ENCODE results near the gene IFNG-AS1. TPM values are rescaled to one million over a fixed set of nuclear protein-coding genes. Genes with fewer than 3 reads are reported as not detected.

The IFNG-AS1 gene
- polyA plus RNA-seq, 1 donor from 2014 or later: not detected

DNA sequence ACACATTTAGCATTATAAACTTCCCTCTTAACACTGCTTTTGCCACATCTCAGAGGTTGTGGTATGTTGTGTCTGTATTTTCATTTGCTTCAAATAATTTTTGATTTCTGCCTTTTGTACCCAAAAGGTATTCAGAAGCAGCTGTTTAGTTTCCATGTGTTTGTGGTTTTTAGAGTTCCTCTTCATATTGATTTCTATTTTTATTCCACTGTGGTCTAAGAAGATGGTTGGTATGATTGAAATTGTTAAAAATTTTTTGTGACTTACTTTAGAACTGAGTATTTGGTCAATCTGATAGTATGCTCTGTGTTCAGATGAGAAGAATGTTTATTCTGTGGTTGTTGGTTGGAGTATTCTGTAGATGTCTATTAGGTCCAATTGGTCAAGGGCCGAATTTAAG lies 76.4 kb downstream of the IFNG-AS1 start:
- no peaks in the 10 kb centered on the region for H3K36me3 ChIP-seq (ENCODE audit: insufficient read depth, low read length)
- no peaks in the 10 kb centered on the region for H3K27me3 ChIP-seq (ENCODE audit: insufficient read depth, low read depth, low read length)
- H3K79me2 ChIP-seq (replicated peaks; ENCODE audit: insufficient read depth, low read length): no peaks in the 10 kb centered on the region
- no peak overlapping the region for H3K9ac ChIP-seq (ENCODE audit: low read length)
- no peaks in the 10 kb centered on the region for H3F3A ChIP-seq (ENCODE audit: insufficient read depth, low read length, poor library complexity, severe bottlenecking)
- H2AFZ ChIP-seq (ENCODE audit: low read depth, low read length): no peak overlapping the region
- H3K4me3 ChIP-seq (ENCODE audit: low read length): no peak overlapping the region
- no peak for TF ChIP-seq EP300 (conservative IDR thresholded peaks at IDR 0.05; ENCODE audit: poor library complexity, severe bottlenecking)
- no peak for TF ChIP-seq POLR2AphosphoS5 (IDR thresholded peaks at IDR 0.05)
- TF ChIP-seq SMC3 (conservative IDR thresholded peaks at IDR 0.05; ENCODE audit: poor library complexity): no peak
- TF ChIP-seq RAD21 (conservative IDR thresholded peaks at IDR 0.05): no peak
- TF ChIP-seq TAF1 (IDR thresholded peaks at IDR 0.05; ENCODE audit: low read depth): no peak
- no peak for TF ChIP-seq EZH2 (IDR thresholded peaks at IDR 0.05; ENCODE audit: borderline replicate concordance, insufficient read depth, low read length, poor library complexity, severe bottlenecking)
- TF ChIP-seq, protein P1, sequence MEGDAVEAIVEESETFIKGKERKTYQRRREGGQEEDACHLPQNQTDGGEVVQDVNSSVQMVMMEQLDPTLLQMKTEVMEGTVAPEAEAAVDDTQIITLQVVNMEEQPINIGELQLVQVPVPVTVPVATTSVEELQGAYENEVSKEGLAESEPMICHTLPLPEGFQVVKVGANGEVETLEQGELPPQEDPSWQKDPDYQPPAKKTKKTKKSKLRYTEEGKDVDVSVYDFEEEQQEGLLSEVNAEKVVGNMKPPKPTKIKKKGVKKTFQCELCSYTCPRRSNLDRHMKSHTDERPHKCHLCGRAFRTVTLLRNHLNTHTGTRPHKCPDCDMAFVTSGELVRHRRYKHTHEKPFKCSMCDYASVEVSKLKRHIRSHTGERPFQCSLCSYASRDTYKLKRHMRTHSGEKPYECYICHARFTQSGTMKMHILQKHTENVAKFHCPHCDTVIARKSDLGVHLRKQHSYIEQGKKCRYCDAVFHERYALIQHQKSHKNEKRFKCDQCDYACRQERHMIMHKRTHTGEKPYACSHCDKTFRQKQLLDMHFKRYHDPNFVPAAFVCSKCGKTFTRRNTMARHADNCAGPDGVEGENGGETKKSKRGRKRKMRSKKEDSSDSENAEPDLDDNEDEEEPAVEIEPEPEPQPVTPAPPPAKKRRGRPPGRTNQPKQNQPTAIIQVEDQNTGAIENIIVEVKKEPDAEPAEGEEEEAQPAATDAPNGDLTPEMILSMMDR (IDR thresholded peaks at IDR 0.05; ENCODE audit: poor library complexity, severe bottlenecking): no peak
- TF ChIP-seq, protein P2, sequence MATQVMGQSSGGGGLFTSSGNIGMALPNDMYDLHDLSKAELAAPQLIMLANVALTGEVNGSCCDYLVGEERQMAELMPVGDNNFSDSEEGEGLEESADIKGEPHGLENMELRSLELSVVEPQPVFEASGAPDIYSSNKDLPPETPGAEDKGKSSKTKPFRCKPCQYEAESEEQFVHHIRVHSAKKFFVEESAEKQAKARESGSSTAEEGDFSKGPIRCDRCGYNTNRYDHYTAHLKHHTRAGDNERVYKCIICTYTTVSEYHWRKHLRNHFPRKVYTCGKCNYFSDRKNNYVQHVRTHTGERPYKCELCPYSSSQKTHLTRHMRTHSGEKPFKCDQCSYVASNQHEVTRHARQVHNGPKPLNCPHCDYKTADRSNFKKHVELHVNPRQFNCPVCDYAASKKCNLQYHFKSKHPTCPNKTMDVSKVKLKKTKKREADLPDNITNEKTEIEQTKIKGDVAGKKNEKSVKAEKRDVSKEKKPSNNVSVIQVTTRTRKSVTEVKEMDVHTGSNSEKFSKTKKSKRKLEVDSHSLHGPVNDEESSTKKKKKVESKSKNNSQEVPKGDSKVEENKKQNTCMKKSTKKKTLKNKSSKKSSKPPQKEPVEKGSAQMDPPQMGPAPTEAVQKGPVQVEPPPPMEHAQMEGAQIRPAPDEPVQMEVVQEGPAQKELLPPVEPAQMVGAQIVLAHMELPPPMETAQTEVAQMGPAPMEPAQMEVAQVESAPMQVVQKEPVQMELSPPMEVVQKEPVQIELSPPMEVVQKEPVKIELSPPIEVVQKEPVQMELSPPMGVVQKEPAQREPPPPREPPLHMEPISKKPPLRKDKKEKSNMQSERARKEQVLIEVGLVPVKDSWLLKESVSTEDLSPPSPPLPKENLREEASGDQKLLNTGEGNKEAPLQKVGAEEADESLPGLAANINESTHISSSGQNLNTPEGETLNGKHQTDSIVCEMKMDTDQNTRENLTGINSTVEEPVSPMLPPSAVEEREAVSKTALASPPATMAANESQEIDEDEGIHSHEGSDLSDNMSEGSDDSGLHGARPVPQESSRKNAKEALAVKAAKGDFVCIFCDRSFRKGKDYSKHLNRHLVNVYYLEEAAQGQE (IDR thresholded peaks at IDR 0.05; ENCODE audit: borderline replicate concordance): no peak
- TF ChIP-seq MXI1 (conservative IDR thresholded peaks at IDR 0.05; ENCODE audit: poor library complexity, severe bottlenecking): no peak
- no peaks in the 10 kb centered on the region for H3K9me2 ChIP-seq (ENCODE audit: insufficient read depth, low read length)
- no peak overlapping the region for H3K27ac ChIP-seq (ENCODE audit: low read length)
- H4K20me1 ChIP-seq (ENCODE audit: insufficient read depth): no peaks in the 10 kb centered on the region
- H3K9me3 ChIP-seq (ENCODE audit: low read length): peaks cover 4% of the 10 kb centered on the region
- no peak overlapping the region for H3K4me2 ChIP-seq (ENCODE audit: low read length)

DNA sequence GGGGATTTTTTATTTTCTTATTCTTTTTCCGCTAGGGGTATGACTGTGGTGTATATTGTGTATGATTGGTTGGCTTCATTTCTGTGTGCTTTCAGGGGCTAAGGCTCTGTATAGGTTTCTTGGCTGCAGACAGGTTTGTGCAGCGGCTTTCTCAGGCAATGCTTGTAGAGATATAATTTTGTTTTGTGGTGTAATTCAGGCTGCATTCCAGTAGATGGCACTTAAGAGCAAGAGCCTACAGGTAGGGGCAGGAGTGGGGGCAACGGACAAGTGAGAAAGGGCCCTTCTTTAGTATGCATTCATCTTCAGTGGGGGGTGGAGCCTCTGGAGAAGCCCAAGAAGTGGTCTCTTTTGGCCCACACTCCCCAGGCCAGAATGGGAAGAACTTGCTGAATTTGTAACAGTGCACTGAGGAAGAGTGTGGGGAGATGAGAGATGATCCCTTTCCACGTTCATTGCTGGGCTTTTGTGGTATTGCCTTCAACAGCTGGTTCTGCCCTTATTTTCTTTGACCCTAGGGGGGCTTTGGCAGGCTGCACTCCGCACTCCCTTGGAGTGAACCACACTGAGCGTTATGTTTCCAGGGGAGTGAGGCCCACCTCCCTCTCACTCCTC lies 78.6 kb downstream of the IFNG-AS1 start:
- TF ChIP-seq POLR2AphosphoS5 (IDR thresholded peaks at IDR 0.05) (no peak), EZH2 (IDR thresholded peaks at IDR 0.05; ENCODE audit: borderline replicate concordance, insufficient read depth, low read length, poor library complexity, severe bottlenecking) (no peak), TAF1 (IDR thresholded peaks at IDR 0.05; ENCODE audit: low read depth) (no peak), RAD21 (conservative IDR thresholded peaks at IDR 0.05) (no peak), MXI1 (conservative IDR thresholded peaks at IDR 0.05; ENCODE audit: poor library complexity, severe bottlenecking) (no peak), EP300 (conservative IDR thresholded peaks at IDR 0.05; ENCODE audit: poor library complexity, severe bottlenecking) (no peak), SMC3 (conservative IDR thresholded peaks at IDR 0.05; ENCODE audit: poor library complexity) (no peak)
- TF ChIP-seq, protein P2 (IDR thresholded peaks at IDR 0.05; ENCODE audit: borderline replicate concordance): no peak
- TF ChIP-seq, protein P1 (IDR thresholded peaks at IDR 0.05; ENCODE audit: poor library complexity, severe bottlenecking): no peak
- no peaks in the 10 kb centered on the region for H3K9me2 ChIP-seq (ENCODE audit: insufficient read depth, low read length)
- no peaks in the 10 kb centered on the region for H3F3A ChIP-seq (ENCODE audit: insufficient read depth, low read length, poor library complexity, severe bottlenecking)
- no peaks in the 10 kb centered on the region for H4K20me1 ChIP-seq (ENCODE audit: insufficient read depth)
- H3K4me2 ChIP-seq (ENCODE audit: low read length): no peak overlapping the region
- peaks cover 4% of the 10 kb centered on the region for H3K9me3 ChIP-seq (ENCODE audit: low read length)
- H3K9ac ChIP-seq (ENCODE audit: low read length): no peak overlapping the region
- no peaks in the 10 kb centered on the region for H3K27me3 ChIP-seq (ENCODE audit: insufficient read depth, low read depth, low read length)
- H3K4me3 ChIP-seq (ENCODE audit: low read length): no peak overlapping the region
- H3K79me2 ChIP-seq (replicated peaks; ENCODE audit: insufficient read depth, low read length): no peaks in the 10 kb centered on the region
- H3K27ac ChIP-seq (ENCODE audit: low read length): no peak overlapping the region
- H3K36me3 ChIP-seq (ENCODE audit: insufficient read depth, low read length): no peaks in the 10 kb centered on the region
- H2AFZ ChIP-seq (ENCODE audit: low read depth, low read length): no peak overlapping the region
